Epidermal melanocyte (primary cell): Measurements from ENCODE around the gene SH3GL3.

Experiments
- DNase-seq: peaks from one replicate; pipeline ENCODE4 v3.0.0; 2011; ENCODE audit warnings: low spot score; ENCODE audit not compliant: insufficient read length

Gene SH3GL3

GRCh38 chr15:83658430-83659416 lies 211.6 kb downstream of the SH3GL3 start:
- DNase-seq, result no peak

DNA sequence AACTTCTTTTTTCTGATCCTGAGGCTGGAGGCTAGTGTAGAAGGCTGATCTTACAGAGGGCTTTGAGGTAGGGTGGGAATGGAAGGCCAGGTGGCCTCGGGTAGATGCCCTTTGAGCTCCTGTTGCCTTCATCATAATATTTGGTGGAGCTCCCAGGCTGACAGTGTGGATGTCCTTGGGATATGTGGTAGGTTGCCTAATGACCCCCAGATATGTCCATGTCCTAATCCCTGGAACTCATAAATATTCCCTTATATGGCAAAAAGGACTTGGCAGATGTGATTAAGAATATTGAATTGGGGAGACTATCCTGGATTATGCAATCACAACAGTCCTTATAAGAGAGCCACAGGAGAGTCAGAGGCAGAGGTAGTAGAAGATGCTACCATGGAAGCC lies 212.3 kb downstream of the SH3GL3 start:
- DNase-seq, result no peak

GRCh38 chr15:83665480-83665879 lies 218.3 kb downstream of the SH3GL3 start:
- no peak for DNase-seq
